GM15510 (cell line): ENCODE results near the gene GPI.
A peak's percentile ranks its signal among the peaks of the same experiment; 100 is the strongest.

Experiments
- POLR2A ChIP-seq: IDR thresholded peaks from 3 replicates; pipeline ENCODE4 v1.6.1; 2011; ENCODE audit warnings: borderline replicate concordance; ENCODE audit not compliant: insufficient read length; ENCODE audit errors: extremely low read depth

The GPI gene

DNA sequence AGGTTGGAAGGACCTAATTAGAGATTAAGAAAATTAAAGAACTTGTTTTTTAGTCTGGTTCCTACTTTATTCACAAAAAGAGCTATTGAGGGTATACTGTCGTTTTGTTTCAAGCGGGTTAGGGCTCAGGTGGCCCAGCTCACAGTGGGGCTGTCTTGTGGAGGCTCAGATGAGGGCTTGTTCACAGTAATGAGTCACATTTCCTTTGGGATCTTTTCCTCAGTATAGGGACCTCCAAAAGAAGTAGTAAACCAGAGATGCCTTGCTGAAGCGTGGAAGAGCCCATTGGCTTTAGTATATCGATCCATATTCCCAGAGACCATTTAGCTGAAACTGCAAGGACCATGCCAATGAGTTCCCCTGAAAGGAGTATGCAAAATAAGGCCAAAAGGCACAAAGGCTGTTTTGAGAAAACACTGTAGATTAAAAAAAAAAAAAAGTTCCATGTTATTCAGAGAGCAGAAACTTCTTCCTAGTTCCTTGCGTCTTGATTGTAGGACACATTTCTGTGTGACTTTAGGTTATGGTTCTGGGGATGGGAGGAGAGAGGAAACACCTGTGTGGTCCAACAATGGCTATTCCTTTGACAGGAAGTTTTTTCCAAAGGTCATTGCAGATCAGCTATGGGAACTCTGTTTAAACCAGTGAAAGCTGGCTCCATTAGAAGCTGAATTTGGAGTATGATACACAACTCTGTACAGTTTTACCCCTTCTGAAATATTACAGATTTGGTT lies 32.8 kb upstream of the GPI start:
- no peak for TF ChIP-seq POLR2A

DNA sequence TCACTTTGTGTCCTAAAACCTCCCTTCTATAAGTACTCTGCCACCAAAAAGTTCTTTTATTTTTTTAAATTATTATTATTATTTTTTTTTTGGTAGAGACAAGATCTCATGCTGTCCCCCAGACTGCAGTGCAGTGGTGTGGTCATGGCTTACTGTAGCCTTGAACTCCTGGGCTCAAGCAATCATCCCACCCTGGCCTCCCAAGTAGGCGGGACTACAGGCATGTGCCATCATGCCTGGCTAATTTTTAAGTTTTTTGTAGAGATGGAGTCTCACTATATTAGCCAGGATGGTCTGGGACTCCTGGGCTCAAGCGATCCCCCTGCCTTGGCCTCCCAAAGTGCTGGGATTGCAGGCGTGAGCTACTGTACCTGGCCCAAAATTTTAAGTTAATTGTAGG lies 29.1 kb upstream of the GPI start:
- no peak for TF ChIP-seq POLR2A

DNA sequence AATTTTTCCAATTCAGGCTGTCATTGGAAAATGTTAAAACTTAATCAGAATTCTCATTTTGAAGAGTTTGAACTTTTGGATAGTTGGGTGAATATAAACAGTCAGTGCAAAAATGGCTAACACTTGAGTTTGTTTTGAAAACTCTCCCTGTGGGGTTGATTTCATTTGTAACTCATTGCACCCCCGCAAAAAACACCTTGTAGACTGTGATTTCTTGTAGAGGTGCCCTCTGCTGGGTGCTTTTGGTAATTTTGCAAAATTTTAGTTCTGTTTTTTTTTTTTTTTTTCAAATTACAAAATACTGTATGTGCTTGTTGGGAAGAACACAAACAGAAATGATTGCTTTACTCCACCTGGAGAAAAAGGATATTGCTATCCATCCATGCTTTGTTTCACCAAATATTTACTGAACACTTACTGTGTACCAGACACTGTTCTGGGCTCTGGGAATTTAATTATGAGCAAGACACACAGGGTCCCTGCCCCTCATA lies 28.2 kb upstream of the GPI start:
- no peak for TF ChIP-seq POLR2A

DNA sequence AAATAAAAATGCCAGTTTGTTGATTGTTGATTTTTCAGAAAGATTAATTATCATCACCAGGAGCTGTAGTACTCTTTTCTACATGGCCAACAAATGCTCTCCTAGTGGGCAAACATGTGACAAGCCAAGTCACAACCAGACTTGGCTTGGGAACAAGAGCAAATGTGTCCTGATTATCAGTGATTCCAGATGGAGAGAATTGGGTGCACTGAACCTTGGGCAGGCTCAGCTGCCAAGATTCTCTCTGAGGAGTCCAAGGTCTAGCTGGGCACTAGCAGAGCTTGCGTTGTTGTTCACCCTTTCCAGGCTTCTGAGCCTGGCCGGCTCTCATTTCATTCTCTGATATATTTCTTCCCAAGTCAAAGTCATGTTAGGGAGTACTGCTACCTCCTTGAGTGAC lies 27.3 kb upstream of the GPI start:
- TF ChIP-seq POLR2A: no peak

DNA sequence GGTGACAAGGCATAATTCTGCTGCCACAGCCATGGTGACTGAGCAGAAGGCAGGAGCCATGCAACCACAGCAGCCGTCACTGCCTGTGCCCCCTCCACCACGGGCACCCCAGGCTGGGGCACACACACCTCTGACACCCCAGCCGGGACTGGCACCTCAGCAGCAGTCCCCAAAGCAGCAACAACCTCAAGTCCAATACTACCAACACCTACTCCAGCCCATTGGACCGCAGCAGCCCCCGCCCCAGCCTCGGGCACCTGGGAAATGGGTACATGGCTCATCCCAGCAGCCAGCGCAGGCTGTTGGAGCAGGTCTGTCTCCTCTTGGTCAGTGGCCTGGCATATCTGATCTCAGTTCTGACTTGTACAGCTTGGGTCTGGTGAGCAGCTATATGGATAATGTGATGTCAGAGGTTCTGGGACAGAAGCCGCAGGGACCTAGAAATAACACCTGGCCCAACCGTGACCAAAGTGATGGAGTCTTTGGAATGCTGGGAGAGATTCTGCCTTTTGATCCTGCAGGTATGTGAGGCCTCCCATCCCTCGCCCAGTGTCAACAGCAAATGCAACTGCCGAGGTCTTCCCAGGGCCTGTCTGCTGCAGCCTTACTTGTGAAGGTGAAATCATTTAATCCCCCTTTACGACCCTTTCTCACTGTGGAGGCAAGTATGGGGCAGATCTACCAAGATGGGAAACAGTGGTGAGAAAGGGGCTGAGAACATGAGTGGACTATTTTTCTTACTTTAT lies 22.9 kb upstream of the GPI start:
- TF ChIP-seq POLR2A: no peak

DNA sequence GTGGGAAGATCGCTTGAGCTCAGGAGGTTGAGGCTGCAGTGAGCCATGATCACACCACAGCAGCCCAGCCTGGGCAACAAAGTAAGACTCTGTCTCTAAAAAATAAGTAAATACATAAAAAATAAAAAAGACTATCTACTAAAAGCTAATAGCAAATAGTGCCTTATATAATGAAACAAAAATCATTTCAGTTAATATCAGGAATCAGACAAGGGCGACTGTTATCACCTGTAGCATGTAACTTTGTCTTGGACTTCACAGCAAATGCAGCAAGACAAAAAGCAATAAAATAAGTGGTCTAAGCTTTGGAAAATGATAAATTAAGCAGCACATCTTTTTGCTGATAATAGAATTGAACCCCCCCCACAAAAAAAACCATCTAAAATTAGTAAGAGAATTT lies 21.2 kb upstream of the GPI start:
- TF ChIP-seq POLR2A: no peak

DNA sequence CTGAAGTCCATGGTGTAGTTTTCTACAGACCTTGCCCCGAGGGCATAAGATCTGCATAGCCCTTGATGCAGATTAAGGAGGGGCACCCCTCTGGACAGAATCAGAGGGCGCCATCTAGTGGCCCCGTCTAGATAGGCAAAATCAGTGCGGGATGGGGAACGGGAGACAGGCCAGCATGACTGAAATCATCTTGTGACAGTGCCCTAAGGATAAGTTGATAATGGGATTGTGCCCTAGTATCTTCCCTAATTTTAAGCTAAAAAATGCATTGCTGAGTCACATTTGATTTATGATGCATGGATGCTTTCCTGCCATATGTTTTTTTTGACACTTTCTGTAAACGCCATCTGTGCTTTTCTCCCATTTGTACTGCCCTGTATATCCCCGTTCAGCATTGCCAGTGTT lies 19.0 kb upstream of the GPI start:
- no peak for TF ChIP-seq POLR2A

DNA sequence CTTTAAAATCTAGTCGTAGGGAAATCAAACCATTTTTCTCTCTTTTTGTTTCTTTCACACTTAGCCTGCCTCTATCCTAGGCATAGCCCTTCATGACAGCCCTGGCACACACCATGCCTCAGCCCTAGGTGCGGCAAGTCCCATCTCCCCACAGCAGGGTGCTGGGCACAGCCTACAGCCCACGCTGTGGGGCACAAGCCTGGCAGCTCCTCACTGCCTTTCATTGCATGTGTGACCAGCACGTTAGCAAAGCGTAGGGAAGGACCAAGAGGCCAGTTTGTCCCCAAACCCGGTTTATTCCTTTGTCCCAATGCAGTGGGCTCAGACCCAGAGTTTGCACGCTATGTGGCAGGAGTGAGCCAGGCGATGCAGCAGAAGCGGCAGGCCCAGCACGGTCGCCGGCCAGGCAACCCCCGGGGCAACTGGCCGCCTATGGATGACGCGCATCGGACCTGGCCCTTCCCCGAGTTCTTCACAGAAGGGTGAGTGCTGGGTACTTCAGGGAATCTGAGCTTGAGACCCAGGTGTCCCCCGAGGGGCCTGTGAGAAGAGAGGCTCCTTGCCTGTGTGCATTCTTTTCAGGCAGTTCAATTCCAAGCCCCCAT lies 17.3 kb upstream of the GPI start:
- TF ChIP-seq POLR2A: no peak

DNA sequence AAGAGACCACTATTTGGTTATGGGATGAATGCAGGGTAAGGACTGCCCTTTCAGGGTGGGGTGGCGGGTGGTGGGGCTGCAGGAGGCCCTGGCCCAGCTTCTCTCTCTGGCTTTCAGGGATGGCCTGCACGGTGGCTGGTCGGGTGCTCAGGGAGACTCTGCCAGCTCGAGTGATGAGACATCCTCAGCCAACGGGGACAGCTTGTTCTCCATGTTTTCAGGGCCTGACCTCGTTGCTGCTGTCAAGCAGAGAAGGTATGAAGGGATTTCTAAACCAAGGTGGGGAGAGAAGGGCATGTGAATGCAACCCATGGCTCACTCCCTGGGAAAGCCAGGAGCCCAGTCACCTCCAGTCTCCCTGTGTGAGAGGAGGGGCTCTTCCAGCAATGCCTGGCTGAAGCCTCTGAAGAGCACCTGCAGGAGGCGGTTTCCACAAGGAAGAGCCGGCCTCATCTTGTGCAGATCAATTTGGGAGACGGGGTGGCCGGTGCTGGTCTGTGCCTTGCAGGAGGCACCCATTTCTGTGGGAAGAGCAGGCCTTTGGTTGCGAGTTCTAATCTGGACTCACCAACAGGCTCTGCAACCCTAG lies 16.0 kb upstream of the GPI start:
- no peak for TF ChIP-seq POLR2A

DNA sequence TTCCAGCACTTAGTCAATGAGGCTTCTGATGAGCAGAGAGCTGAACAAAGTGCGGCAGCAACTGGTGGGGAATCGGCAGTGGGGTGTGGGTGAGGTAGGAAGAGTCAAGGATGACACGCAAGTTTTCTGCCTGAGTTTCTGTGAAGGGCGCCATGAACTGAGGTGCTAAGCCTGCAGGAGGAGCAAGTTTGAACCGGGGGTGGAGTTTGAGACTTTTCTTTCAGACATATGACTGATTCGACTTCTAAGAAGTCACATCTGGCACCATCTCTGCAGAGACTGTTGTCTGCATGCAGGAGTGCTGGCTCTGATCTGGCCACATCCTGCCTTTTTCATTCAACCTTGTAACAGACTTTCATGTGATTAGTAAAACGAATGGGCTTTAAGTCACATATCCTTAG lies 14.8 kb upstream of the GPI start:
- no peak for TF ChIP-seq POLR2A

DNA sequence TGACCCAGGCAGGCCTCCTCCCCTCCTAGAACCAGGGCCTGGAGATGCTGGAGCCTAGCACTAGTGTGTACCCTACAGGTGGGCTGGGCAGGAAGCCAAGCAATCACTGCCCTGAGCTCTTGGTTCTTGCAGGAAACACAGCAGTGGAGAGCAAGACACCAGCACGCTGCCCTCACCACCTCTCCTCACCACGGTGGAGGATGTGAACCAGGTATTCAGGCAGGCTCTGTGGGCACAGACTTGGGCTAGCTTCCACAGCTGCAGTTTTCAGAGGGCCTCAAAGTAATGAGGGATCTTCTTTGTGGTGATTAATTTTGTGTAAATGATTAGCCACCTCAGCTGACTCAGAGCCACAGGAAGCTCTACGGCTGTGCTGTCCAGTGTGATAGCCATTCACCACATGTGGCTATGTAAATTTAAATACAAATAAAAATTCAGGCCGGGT lies 13.6 kb upstream of the GPI start:
- TF ChIP-seq POLR2A: no peak

DNA sequence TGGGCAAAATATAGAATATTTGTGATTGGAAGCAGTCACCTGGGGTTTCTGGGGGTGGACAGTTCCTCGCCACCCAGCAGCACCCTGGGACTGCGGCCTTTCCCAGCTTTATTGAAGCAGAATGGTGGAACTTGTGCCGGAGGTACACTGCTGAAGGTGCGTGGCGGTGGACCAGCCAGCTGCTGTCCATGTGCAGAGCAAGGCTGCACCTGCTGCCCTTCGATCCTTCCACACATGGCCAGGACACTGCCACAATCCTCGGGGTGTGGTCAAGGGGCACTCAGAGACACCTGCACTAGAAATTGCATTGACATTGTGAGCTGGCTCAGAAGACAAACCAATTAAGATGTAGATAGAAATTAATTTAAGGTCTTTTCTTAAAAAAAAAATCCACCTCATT lies 11.4 kb upstream of the GPI start:
- TF ChIP-seq POLR2A: no peak

DNA sequence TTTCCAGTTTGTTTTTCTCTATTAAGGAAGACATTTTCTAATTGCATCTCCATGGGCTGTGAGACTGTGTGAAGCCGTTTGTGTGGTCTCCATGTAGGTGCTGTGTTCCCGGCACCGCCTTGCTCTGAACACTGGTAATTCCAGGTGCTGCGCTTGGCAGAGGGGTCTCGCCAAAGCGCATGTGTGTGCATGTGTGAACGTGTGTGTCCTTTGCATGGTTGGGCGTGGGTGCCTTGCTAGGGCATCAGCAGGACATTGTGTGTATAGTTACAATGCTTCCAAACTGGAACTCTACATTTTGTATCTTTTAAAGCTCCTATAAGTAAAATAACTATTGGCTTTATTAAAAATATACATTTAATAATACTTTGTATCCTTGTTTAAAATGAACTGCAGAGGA lies 9.8 kb upstream of the GPI start:
- no peak for TF ChIP-seq POLR2A

DNA sequence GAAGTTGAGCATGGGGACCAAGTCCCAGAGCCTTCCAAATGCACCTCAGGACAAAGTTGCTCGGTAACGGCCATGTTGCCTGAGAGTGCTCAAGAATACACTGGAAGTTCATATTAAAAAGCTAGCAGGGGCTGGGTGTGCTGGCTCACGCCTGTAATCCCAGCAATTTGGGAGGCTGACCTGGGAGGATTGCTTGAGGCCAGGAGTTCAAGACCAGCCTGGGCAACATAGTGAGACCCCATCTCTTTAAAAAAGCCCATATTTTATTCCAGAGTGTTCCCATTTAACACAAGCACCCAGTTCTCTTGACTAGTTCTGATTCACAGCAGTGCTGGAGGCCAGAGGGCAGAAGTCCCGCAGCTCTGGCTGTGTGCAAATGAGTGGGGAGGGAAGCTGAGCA lies 8.1 kb upstream of the GPI start:
- TF ChIP-seq POLR2A: no peak

DNA sequence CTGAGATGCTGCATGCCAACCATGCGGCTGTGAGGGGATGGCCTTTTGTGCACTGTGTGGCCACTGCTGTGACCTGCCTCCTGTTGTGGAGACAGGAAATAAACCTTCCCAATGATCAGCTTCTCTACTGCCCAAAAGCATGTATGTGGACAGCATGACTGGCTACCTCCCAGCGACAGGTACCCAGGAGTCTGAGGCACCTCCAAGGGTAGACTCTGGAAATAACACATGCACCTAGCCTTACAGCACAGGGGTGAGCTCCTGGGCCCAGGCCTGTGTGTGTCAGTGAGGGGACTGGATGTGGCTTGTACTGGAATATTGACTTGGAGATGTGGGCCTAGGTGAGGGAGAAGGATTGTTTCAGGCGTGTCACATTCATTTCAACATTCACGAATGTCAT lies 7.6 kb upstream of the GPI start:
- TF ChIP-seq POLR2A: no peak

DNA sequence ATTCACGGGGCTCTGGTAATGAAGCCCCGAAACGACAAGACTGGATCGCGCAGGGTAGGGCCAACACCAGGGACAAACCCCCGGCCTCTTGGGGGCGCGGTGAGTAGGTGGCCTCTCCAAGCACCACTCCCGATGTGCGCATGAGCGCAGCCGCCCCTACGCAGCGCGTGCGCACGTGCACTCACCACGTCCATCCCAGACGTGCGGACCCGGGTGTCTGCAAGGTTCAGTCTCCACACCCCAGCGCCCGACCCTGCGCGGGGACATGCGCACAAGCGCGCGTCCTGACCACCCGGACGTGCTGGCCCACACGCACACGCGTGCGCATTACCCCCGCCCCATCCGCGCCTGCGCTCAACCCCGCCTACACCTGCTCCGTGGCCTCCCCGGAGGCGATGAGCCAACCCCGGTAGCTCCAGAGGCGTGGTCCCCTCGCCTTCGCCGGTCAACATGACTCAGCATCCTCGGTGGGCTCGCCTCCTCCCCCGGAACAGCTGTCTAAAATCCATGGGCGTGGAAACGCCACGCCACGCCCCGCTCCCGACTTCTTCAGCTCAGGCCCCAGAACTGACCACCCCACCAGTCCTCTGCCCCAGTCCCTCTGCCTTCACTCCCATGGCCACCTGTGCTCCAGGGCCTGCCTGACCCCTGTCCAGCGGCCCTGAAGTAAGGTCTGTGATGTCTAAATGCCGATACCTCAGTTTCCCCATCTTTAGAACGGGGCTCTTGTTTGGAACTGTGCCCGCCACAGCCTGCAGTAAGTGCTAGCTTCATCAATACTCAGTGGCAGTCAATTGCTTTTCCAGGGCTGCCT lies 5.6 kb upstream of the GPI start:
- peak; percentile 77 for TF ChIP-seq POLR2A

DNA sequence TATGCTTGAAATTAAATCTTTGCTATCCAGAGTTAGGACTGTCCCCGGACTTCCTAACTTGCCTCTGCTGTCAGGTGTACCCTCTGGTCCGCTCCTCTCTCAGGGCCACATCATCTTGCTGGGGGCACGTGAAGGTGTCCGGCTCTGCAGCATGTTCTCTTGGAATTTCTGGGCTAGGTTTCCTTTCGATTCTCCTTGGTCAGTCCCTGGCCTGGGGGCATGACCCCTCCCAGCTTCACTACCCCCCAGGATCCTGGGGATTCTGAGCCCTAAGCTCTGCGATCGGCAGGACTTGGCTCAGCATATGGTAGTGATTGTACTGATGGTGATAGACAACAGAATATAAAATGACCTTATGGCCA lies 5.1 kb upstream of the GPI start:
- TF ChIP-seq POLR2A: no peak
